Fibroblast of skin of right quadriceps (primary cell): Measurements from ENCODE around the gene USP31.

Source experiments
- DNase-seq: peaks from one replicate; pipeline ENCODE4 v3.0.0-alpha.2; 2013

USP31 gene, protein sequence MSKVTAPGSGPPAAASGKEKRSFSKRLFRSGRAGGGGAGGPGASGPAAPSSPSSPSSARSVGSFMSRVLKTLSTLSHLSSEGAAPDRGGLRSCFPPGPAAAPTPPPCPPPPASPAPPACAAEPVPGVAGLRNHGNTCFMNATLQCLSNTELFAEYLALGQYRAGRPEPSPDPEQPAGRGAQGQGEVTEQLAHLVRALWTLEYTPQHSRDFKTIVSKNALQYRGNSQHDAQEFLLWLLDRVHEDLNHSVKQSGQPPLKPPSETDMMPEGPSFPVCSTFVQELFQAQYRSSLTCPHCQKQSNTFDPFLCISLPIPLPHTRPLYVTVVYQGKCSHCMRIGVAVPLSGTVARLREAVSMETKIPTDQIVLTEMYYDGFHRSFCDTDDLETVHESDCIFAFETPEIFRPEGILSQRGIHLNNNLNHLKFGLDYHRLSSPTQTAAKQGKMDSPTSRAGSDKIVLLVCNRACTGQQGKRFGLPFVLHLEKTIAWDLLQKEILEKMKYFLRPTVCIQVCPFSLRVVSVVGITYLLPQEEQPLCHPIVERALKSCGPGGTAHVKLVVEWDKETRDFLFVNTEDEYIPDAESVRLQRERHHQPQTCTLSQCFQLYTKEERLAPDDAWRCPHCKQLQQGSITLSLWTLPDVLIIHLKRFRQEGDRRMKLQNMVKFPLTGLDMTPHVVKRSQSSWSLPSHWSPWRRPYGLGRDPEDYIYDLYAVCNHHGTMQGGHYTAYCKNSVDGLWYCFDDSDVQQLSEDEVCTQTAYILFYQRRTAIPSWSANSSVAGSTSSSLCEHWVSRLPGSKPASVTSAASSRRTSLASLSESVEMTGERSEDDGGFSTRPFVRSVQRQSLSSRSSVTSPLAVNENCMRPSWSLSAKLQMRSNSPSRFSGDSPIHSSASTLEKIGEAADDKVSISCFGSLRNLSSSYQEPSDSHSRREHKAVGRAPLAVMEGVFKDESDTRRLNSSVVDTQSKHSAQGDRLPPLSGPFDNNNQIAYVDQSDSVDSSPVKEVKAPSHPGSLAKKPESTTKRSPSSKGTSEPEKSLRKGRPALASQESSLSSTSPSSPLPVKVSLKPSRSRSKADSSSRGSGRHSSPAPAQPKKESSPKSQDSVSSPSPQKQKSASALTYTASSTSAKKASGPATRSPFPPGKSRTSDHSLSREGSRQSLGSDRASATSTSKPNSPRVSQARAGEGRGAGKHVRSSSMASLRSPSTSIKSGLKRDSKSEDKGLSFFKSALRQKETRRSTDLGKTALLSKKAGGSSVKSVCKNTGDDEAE (N-terminal part only)

DNA sequence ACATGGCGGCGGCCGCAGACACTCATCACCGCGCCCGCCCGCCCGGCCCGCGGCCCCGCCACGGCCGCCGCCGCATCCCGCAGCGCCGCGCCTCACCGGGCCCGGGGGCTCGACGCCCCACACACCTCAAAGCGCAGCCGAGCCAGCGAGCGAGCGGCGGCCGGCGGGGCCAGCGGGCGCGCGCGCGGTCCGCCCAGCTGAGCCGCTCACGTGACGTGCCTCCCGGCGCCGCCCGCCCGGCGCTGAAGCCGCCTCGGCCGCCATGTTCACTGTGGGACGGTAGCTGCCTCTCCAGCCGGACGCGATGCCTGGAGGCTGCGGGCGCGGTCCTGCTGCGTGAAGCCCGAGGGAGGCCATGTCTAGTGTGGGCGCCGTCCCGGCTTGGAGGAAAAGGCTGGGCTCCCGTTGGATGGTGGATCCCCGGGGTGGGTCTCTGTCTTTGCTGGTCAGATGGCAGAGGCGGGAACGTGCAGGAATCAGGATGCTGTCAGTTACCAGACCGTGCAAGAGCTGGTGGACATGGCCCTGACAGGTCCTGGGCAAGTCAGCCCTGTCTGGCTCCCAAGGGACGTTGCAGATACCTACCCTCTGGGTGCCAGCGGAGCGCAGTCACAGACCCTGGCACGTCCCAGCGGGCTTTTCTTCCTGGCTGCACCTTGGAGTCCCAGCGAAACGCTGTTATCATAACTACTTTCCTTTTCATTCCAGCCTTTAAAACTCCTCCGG, at the start of gene USP31:
TSS of gene USP31 (minus strand) at position 186 of the 726 bp plus-strand sequence. CDS start at position 4, 182 bp downstream.
- peak; percentile 95 for DNase-seq

DNA sequence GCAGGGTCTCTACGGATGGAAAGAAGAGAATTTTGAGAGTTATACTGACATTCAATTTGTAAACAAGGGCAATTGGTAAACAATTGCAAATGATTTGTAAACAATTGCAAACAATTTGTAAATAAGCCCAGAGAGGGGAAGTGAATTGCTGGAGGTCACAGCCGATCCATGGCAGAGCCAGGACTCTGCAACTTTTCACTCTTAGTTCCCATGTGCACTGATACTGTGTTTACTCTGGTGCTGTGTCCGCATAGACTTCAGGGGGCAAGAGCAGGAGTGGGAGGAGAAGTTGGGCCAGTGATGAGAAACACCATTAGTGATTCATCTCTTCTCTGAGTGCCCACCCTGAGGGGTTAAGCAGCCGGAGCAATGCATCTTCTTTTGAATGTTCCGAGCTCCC, 47.3 kb upstream of the USP31 start:
- DNase-seq = no peak

DNA sequence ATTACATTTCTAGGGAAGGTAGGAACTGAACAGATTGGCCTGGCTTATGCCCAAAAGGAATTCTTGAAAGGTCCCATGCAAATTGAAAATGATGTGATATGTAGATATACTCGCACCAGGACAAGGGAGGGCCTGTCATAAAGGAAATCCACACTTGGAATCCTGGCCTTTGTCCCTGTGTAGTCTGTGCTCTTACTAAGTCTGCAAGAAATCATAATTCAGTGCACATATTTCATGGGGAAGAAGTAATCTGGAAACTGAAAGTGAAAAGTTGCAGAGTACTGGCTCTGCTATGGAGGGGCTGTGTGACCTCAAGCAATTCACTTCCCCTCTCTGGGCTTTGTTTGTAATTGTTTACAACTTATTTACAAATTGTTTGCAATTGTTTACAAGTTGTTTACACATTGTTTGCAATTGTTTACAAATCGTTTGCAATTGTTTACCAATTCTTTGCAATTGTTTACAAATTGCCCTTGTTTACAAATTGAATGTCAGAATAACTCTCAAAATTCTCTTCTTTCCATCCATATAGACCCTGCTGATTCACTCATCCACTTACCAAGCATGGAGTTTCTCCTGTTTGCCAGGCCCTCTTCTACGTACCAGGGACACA, 46.2 kb upstream of the USP31 start:
- no peak for DNase-seq

DNA sequence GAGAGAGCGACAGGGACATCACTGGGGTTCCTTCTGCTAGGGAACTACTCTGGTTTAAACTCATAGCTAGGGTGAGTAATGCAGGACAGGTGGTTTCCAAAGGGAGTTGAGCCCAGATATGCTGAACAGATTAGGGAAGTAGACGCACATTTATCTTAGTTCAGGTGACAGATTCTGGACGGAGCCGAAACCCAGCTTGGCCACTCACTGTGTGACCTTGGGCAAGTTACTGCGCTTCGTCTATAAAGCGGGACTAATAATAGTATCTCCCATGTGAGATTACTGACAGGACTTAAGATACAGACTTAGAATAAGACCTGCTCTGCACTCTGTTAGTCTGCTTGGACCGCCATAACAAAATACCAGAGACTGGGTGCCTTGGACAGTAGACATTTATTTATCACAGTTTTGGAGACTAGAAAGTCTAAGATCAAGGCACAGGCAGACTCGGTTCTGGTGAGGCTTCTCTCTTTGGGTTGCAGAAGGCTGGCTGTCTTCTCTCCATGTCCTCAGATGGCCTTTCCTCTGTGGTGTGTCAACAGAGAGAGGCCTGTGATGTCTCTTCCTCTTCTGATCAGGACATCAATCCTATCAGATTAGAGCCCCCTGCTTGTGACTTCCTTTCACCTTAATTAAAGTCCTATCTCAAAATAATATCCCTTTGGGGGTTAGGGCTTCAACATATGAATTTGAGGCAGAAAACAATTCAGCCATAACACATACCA, 45.4 kb upstream of the USP31 start:
- no peak for DNase-seq

DNA sequence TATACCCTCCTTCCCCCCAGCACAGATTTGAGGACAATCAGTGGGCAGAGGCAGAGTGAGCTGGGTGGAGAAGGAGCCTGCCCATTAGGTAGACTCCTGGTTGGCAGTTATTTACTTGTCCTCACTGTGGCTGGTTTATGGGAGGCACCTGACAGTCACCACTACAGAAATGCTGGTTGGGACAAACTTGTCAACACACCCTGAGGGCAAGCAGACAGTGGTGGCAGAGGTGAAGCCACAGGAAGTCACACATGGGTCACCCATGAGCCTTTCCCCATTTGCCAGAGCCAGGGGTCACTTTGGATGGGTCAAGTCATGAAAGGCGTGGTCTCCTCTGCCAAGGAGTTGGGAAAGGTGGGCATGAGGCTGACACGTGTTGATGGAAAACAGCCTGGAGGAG, 39.7 kb upstream of the USP31 start:
- no peak for DNase-seq

DNA sequence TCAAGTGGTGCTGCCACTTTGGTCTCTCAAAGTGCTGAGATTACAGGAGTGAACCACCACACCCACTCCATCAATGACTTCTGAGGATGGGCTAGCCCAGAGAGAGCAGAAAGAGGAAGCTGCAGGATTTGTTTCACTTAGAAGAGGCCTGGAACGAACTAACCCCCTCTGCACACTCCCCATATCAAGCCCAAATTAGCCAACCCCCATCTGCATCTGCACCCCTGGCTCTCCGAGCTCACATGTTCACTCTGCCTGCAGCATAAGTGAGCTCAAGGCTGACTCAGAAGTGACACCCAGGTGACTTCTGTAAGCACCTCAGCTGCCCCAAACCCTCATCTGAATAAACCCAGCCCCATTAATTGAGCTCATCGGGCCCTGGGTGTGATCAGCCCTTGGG, 38.1 kb upstream of the USP31 start:
- no peak for DNase-seq

DNA sequence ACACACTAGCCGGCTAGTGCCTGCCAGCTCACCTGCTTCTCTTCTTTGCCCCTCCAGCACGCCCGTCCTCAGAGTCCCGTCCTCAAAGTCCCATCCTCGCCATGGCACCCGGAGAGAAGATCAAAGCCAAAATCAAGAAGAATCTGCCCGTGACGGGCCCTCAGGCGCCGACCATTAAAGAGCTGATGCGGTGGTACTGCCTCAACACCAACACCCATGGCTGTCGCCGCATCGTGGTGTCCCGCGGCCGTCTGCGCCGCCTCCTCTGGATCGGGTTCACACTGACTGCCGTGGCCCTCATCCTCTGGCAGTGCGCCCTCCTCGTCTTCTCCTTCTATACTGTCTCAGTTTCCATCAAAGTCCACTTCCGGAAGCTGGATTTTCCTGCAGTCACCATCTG, 36.9 kb upstream of the USP31 start:
- no peak for DNase-seq

DNA sequence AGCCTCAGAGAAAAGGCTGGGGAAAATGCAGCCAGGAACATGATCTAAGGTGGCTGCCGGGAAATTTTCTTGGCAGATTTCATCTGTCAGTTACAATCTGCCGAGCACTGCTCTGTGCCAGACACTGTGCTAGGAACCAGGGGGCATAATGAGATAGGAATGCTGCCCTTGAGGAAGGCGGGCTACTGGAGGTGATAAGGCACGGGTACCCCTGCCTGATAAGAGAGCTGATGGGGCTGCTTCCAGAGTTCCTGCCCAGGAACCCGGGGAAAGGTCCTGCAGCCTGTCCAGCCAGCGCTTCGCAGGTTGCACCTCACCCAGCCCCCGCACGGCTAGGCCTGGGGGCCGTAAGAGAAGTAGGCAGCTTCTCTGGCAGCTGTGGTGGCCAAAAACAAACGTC, 36.4 kb upstream of the USP31 start:
- no peak for DNase-seq

DNA sequence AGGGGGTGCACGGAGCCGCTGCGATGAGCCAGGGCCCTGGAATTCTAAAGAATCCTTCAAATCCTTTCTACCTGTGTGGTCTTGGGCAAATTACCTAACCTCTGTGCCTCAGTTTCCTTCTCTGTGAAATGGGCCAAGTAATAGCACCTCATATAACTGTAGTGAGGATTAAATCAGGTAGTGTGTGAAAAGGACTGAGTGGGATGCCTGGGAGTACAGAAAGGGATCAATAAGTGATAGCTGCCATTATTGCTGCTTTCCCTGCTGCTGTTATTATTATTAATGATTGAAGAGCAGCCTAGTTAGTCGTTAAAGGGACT, 34.3 kb upstream of the USP31 start:
- DNase-seq = no peak

DNA sequence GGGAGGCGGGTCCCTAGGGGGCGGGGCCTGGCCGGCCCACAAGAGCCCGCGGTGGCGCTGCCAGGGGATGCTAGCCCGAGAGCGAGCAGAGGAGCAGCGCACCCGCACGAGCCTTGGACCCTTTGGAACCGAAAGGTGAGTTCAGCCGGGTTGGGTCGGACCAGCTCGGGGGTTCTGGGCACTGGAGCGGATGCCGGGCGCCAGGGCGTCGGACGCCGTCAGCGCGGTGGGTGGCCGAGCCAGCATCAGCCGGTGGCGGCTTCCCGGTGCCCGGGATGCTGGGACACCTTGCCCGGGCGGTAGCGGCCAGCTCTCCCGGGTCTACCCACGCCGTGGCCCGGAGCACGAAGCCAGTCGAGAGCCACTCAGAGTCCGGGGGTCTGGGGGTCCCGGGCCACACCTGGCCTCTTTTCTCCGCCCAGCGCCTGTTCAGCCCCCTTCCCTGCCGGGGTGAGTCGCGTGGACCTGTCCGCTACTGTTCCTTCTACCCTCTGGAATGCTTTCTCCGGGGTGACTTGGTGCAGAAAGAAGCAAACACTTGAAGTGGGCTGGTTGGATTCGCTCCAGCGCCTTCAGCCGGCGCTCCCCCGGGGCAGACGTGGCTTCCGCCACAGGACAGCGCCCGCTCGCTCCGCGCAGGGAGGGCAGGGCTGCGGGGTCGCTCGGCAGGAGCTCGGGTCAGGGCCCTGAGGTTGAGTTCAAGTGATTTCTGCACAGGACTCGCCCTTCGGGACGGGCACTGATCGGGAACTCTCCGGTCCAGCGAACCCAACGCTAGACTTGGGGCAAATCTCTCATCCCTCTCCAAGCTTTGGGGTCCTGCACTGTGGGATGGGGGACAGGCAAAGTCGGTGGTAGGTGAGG, 33.7 kb upstream of the USP31 start, which contains the start of gene SCNN1G:
TSS of gene SCNN1G (plus strand) at position 67 of the 864 bp plus-strand sequence. CDS start 3,527 bp downstream, outside the sequence.
- DNase-seq = no peak

DNA sequence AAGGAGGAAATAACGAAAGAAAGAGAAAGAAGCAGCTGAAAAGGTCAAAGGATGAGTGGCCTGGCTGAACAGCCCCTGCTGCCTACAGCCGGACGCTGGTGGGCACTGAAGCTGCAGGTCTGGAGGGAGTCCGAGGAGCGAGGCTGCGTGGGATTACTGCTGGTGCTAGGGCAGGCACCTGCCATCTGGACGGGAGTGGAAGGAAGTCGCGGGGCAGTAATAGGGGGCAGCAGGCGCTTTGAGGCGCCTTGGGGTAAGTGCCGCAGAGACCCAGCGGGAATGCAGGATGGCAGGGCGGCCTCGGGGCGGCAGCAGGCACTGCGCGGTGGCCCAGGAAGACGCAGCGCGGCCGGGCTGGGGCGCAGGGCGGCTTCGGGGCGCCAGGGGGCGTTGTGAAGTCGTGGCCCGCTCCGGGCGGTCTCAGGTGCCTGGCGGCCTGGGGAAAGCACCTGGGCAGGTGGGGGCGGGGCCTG, 33.0 kb upstream of the USP31 start:
- peak; percentile 35 for DNase-seq

DNA sequence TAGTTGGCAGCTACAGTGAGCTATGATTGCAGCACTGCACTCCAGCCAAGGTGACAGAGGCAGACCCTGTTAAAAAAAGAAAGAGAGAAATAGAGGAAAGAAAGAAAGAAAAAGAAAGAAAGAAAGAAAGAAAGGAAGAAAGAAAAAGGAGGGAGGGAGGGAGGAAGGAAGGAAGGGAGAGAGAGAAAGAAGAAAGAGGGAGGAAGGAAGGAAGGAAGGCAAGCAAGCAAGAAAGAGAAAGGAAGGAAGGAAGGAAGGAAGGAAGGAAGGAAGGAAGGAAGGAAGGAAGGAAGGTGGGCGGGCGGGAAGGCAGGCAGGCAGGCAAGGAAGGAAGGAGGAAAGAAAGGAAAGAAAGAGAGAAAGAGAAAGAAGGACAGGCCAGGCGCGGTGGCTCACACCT, 32.3 kb upstream of the USP31 start:
- no peak for DNase-seq

DNA sequence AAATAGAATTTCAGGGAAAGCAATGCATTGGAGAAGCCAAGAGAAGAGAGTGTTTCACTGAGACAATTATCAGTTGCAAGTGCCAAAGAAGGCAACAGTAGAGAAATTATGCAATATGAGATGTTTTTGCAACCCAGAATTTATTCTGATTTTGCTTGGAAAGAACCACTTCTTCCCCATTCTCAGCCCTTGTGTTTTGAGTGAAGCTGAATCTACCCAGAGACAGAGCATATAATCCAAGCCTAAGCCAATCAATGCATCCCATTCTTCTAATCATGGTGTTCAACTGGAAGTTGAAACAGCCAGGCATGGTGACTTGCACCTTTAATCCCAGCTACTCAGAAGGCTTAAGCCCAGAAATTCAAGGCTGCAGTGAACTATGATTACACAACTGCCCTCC, 26.4 kb upstream of the USP31 start:
- no peak for DNase-seq

DNA sequence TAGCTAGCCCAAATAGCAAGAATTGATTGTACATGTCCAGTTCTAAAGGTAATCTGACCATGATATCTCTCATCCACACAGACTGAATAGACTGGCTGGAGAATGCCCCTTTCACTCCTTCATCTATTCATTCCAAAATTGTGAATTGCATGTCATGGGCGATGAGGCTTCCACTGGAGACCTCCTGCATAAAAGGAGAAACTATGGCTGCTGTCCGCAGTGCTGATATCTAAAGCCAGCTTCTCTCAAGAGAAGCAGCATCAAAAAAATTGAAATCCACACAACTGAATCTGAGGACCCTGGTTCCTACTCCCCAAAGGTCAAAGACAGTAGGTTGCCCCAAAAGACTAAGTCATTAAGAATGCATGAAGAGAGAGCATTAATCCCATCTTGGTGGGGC, 25.4 kb upstream of the USP31 start:
- DNase-seq = no peak

DNA sequence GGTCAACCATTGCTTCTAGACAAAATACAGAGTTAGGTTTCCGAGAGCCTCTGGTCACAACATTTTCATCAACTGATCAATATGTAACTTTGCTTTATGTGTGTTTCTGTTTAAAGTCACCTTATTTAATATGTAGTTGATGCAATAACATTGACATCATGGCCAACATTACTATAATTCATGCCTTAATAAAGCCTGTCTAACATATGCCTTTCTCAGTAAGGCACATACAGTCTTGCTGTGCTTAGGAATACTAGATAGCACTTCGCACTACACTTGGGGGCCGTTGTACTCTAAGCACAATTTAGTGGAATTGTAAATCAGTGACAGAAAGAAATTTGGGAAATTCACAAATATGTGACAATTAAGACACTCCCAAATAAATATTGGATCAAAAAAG, 23.7 kb upstream of the USP31 start:
- no peak for DNase-seq

DNA sequence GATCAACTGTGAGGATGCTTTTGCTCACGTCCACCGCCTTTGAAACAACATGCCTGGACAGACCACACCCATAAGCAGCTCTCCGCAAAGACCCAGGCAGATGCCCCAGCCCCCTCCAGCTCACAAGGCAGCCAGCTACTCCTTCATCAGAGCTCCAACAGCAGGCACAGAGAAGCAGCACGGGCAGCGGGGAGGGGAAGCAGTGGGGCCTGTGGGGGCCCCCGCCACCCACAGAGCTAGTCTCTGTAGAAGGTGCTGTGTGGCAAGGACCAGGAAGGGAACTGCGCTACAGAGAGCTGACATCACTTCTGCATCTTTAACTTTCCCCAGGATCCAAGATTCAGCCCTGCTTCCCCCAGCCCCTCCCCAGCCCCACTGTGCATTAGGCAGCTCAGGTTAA, 23.3 kb upstream of the USP31 start:
- no peak for DNase-seq

DNA sequence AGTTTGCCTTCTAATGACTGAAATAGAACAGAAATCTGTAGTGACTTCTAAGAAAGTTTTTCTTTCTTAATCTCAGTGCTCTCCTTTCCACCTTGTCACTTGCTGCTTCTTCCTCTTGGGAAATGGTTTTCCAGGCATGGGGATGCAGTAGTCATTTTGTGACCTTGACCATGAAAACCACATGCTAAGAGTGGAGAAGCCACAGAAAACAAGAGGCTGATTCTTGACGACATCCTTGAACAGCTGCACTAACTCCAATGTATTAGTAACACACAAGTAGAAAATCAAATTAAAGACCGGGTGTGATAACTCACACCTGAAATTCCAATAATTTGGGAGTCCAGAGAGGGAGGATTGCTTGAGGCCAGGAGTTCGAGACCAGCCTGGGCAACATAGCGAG, 15.5 kb upstream of the USP31 start:
- no peak for DNase-seq

DNA sequence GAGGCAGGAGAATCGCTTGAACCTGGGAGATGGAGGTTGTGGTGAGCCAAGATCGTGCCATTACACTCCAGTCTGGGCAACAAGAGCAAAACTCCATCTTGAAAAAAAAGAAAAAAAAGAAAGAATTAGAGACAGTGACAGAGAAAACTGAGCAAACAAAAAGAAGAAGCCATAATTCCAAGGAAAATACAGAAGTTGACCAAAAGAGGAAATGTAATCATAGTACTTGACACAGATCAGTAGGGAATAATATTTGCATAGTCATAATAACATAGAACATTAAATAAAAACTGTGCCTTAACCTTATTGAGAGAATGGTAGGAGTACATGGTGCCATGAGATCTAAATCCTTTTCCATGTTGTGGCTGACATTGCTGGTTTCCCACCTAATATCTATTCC, 14.7 kb upstream of the USP31 start:
- no peak for DNase-seq

DNA sequence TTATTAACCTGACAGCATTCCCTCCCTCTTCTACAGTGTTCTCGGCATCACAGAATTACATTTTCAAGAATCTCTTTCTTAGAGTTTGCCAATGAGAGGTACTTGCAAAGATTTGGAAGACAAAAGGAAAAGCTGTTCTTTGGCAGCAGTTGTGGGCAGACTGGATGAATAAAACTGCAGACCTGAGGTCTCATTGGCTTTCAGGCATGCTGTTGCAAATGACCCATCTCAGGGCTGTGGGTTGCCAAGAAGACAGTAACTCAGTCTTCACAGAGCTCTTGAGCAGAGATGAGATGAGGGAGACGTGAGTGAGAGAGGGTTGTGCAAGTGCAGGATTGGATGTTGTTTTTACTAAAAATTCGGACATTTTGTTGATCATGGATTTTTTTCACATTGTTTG, 11.3 kb upstream of the USP31 start:
- DNase-seq = no peak

DNA sequence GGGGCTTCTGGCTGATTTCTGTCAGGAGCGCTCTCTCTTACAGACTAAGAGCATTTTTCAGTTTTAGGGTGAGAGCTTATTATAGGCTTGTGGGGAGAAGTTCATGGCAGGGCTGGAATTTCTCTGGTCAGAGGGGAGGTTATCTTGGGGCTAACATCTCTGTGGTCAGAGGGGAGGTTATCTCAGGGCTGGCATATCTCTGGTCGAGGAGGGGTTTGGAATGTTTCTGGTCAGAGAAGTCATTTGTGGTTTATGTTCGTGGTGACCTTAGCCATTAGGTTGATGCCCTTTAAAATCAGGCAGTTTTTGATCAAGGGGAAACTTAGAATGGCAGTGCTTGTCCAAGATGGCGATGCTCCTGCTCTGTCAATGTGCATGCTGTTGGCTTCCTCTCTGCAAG, 10.8 kb upstream of the USP31 start:
- DNase-seq = no peak
